ENCODE measurements around the gene SPART. TPM values are rescaled to one million over a fixed set of nuclear protein-coding genes. Genes with fewer than 3 reads are reported as not detected.

The SPART gene
- total RNA-seq, 1 donor from 2014 or later = 21.2 TPM

GRCh38 chr13:36354842-36355623 is 8.8 kb upstream of the SPART start:
- no peak for TF ChIP-seq CTCF (conservative IDR thresholded peaks at IDR 0.05; ENCODE audit: low read depth, low read length)
- no peak overlapping the region for H3K4me3 ChIP-seq (ENCODE audit: low read depth, low read length)
- no peak for DNase-seq (ENCODE audit: low read depth)

- no peak overlapping the region for H3K4me3 ChIP-seq (ENCODE audit: low read depth, low read length)
- no peak for TF ChIP-seq CTCF (conservative IDR thresholded peaks at IDR 0.05; ENCODE audit: low read depth, low read length)
- no peak for DNase-seq (ENCODE audit: low read depth)
Observed at GRCh38 chr13:36353001-36353400, 6.8 kb upstream of the SPART start.

GRCh38 chr13:36352350-36352749 is 6.2 kb upstream of the SPART start:
- no peak overlapping the region for H3K4me3 ChIP-seq (ENCODE audit: low read depth, low read length)
- TF ChIP-seq CTCF (conservative IDR thresholded peaks at IDR 0.05; ENCODE audit: low read depth, low read length) = no peak
- DNase-seq (ENCODE audit: low read depth) = no peak

GRCh38 chr13:36347531-36348210 is 1.5 kb upstream of the SPART start:
- DNase-seq (ENCODE audit: low read depth) = no peak
- no peak for TF ChIP-seq CTCF (conservative IDR thresholded peaks at IDR 0.05; ENCODE audit: low read depth, low read length)

GRCh38 chr13:36345438-36346221 is 564 bp downstream of the SPART start:
- H3K4me3 ChIP-seq (ENCODE audit: low read depth, low read length) = peak overlapping the region; percentile 86
- DNase-seq (ENCODE audit: low read depth) = no peak
- TF ChIP-seq CTCF (conservative IDR thresholded peaks at IDR 0.05; ENCODE audit: low read depth, low read length) = no peak

More at GRCh38 chr13:36347531-36348210, 1.5 kb upstream of the SPART start:
- H3K4me3 ChIP-seq (ENCODE audit: low read depth, low read length) = no peak overlapping the region

- TF ChIP-seq CTCF (conservative IDR thresholded peaks at IDR 0.05; ENCODE audit: low read depth, low read length) = no peak
- peak overlapping the region; percentile 86 for H3K4me3 ChIP-seq (ENCODE audit: low read depth, low read length)
- DNase-seq (ENCODE audit: low read depth) = no peak
Observed at GRCh38 chr13:36344886-36345437, 1.2 kb downstream of the SPART start.
